OCI-LY7 (cell line): Measurements from ENCODE around the gene ACOXL. TPM values are rescaled to one million over a fixed set of nuclear protein-coding genes. Genes with fewer than 3 reads are reported as not detected.
A peak's percentile ranks its signal among the peaks of the same experiment; 100 is the strongest.

ENCODE experiments used
- BruUV-seq: library from RNA; stranded (reverse); fragments of 400-500 nt; replicated peaks from 2 replicates; lab custom pipeline; 2021; lab: Mats Ljungman, UMichigan
- CTCF ChIA-PET: fragments of 300-600 bp; sonication (Branson Sonifier 250); formaldehyde crosslinking; loops from one replicate; lab custom pipeline; 2022; ENCODE audit warnings: antibody characterized with exemption; ENCODE audit not compliant: unreplicated experiment; lab: Charles Lee
- POLR2A ChIA-PET: fragments of 300-600 bp; sonication (Branson Sonifier 250); formaldehyde crosslinking; loops from one replicate; lab custom pipeline; 2022; ENCODE audit warnings: antibody characterized with exemption; lab: Charles Lee
- DNase-seq: peaks from one replicate; pipeline ENCODE4 v3.0.0-alpha.2; 2015; ENCODE audit warnings: low spot score
- H2AFZ ChIP-seq: fragments of 200-600 bp; sonication (generic), shearing (Covaris generic); 2 replicates; pipeline ENCODE4 v1.6.1; 2014; ENCODE audit warnings: mild to moderate bottlenecking, antibody characterized with exemption, low read length, moderate library complexity
- H3K27ac ChIP-seq: fragments of 200-600 bp; sonication (generic); 2 replicates; pipeline ENCODE4 v1.5.1; 2014; ENCODE audit warnings: mixed run types, low read depth, mild to moderate bottlenecking, moderate library complexity, low read length, inconsistent platforms; ENCODE audit not compliant: poor library complexity, severe bottlenecking
- H3K36me3 ChIP-seq: fragments of 200-600 bp; sonication (generic); 2 replicates; pipeline ENCODE4 v1.6.1; 2014; ENCODE audit warnings: mild to moderate bottlenecking, antibody characterized with exemption, low read length, moderate library complexity, mixed read lengths; ENCODE audit not compliant: insufficient read depth
- H3K4me1 ChIP-seq: fragments of 200-600 bp; sonication (generic); 2 replicates; pipeline ENCODE4 v1.5.1; 2014; ENCODE audit warnings: mild to moderate bottlenecking, low read length; ENCODE audit not compliant: insufficient read depth, poor library complexity, severe bottlenecking
- H3K4me2 ChIP-seq: fragments of 200-600 bp; sonication (generic); 2 replicates; pipeline ENCODE4 v1.6.1; 2014; ENCODE audit warnings: mild to moderate bottlenecking, low read length
- H3K4me3 ChIP-seq: fragments of 200-600 bp; sonication (generic); 2 replicates; pipeline ENCODE4 v1.5.1; 2014; ENCODE audit warnings: mild to moderate bottlenecking, low read depth, low read length; ENCODE audit not compliant: poor library complexity, severe bottlenecking
- H3K79me2 ChIP-seq: fragments of 200-600 bp; sonication (generic); 2 replicates; pipeline ENCODE4 v1.6.1; 2016; ENCODE audit warnings: low read depth, mild to moderate bottlenecking, low read length, moderate library complexity, mixed read lengths; ENCODE audit not compliant: insufficient read depth
- H3K9me2 ChIP-seq: fragments of 200-600 bp; sonication (generic); 2 replicates; pipeline ENCODE4 v1.6.1; 2016; ENCODE audit warnings: mild to moderate bottlenecking, low read length, mixed read lengths; ENCODE audit not compliant: insufficient read depth
- H3K9me3 ChIP-seq: fragments of 200-600 bp; sonication (generic); 2 replicates; pipeline ENCODE4 v1.6.1; 2014; ENCODE audit warnings: mild to moderate bottlenecking, mixed run types, low read length, mixed read lengths
- H4K20me1 ChIP-seq: fragments of 200-600 bp; sonication (generic); 2 replicates; pipeline ENCODE4 v1.6.1; 2014; ENCODE audit warnings: mild to moderate bottlenecking, antibody characterized with exemption, low read length, moderate library complexity, mixed read lengths; ENCODE audit not compliant: insufficient read depth
- CTCF ChIP-seq: fragments of 200-600 bp; sonication (generic); conservative IDR thresholded peaks from 2 replicates; pipeline ENCODE4 v1.5.1; 2014; ENCODE audit warnings: mild to moderate bottlenecking, antibody characterized with exemption, low read length, moderate library complexity, mixed read lengths
- EZH2phosphoT487 ChIP-seq: fragments of 200-600 bp; sonication (generic); IDR thresholded peaks from 2 replicates; pipeline ENCODE4 v1.6.1; 2018; ENCODE audit warnings: low read depth, borderline replicate concordance, mild to moderate bottlenecking, mixed run types, antibody characterized with exemption, low read length, moderate library complexity, mixed read lengths
- intact Hi-C: fragments of 100-400 bp; cut with micrococcal nuclease; formaldehyde crosslinking; loops from one replicate; pipeline ENCODE4 v1.10.0; 2022; ENCODE audit not compliant: unreplicated experiment
- total RNA-seq, 2 experiments: library from RNA; depleted of rRNA in 1 of 2; stranded (reverse); fragments of >200 nt in 1 of 2; shearing (Covaris generic) in 1 of 2; gene quantifications; 2 replicates each; pipeline ENCODE4 v1.2.3, GENCODE V29; 2014 to 2022

The ACOXL gene
- total RNA-seq, 2 experiments from 2014 or later = 1.4 TPM; not detected in 1

- Histone ChIP-seq H3K36me3 (no peaks in the 10 kb centered on the region), H3K9me2 (no peaks in the 10 kb centered on the region), H3K79me2 (no peaks in the 10 kb centered on the region), H2AFZ (no peak overlapping the region), H3K27ac (no peak overlapping the region), H3K4me2 (peak overlapping the region; percentile 52; the same call in 1 of the 2 replicates), H3K4me3 (no peak overlapping the region), H3K4me1 (peaks cover 47% of the 10 kb centered on the region), H3K9me3 (no peaks in the 10 kb centered on the region), H4K20me1 (no peaks in the 10 kb centered on the region)
- BruUV-seq = no TSS peak
- no peak for DNase-seq
- intact Hi-C loops = no loop called here
- ChIA-PET POLR2A (no interaction called here), CTCF (no interaction called here)
- TF ChIP-seq CTCF (no peak), EZH2phosphoT487 (no peak)
These were observed 141.5 kb downstream of the ACOXL start for GRCh38 chr2:110873597-110874452.

GRCh38 chr2:110874453-110875383 is 142.3 kb downstream of the ACOXL start:
- Histone ChIP-seq H3K4me3 (no peak overlapping the region), H3K36me3 (no peaks in the 10 kb centered on the region), H2AFZ (peak overlapping the region; percentile 27; the same call in 1 of the 2 replicates), H3K27ac (peak overlapping the region; percentile 64), H3K9me2 (no peaks in the 10 kb centered on the region), H4K20me1 (no peaks in the 10 kb centered on the region), H3K79me2 (no peaks in the 10 kb centered on the region), H3K4me2 (peak overlapping the region; percentile 52), H3K9me3 (no peaks in the 10 kb centered on the region), H3K4me1 (peaks cover 47% of the 10 kb centered on the region)
- intact Hi-C loops = no loop called here
- POLR2A ChIA-PET = no interaction called here
- no TSS peak for BruUV-seq
- CTCF ChIA-PET = no interaction called here
- TF ChIP-seq CTCF = 0 out of 2 replicates have a peak, but pooled peaks have one; percentile 32
- no peak for TF ChIP-seq EZH2phosphoT487
- DNase-seq = peak; percentile 81
